ENCODE results near the gene MBD2. TPM values are rescaled to one million over a fixed set of nuclear protein-coding genes. Genes with fewer than 3 reads are reported as not detected.
A peak's percentile ranks its signal among the peaks of the same experiment; 100 is the strongest.

Gene MBD2
- total RNA-seq, 5 donors from 2014 or later (not counting 1 experiment from before 2014, with no cell fraction given), result 83.8 to 107 (median 97.5) TPM

DNA sequence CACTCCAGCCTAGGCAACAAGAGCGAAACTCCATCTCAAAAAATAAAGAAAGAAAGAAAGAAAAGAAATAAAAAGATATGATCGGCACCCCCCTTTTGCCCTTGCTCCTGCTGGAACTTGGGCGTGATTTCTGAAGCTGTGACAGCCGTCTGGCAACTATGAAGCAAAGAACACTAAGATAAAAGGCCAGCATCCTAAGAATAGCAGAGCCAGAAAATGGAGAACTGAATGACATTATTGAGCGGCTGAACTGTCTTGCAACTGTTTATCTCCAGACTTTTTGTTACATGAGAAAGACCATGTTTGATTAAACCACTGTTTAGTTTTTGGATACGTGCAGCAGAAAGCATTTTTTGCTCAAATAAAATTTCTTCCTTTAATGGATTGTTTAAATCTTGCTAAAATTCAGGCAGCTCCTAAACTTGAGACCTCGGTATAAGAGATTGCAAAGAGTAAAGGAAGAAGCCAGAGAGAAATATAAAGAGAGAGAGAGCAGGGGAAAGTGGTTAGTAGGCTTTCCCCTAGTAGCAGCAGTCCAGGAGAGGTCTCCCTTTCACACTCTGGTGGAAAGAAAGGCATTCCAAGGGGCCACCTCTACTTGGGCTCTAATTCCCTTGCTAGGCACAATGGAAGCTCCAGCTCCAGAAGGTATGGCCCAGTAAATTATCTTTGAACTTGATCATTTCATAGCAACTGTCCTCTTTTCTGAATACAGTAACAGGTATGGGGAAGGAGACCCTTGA, 8.2 kb upstream of the MBD2 start:
- CTCF ChIA-PET, result no interaction called here
- 96% methylated on average over 3 of the region's 7 CpGs for WGBS (ENCODE audit: insufficient coverage)
- Mint-ChIP-seq H3K36me3 (no peaks in the 10 kb centered on the region), H3K4me3 (no peak overlapping the region), H3K9me3 (no peaks in the 10 kb centered on the region), H3K27ac (no peak overlapping the region), H3K27me3 (peaks cover 0 to 6% of the 10 kb centered on the region in 2 donors), H3K4me1 (peaks cover 0 to 2% (median 0%) of the 10 kb centered on the region in 3 donors)
- Histone ChIP-seq H3K4me1 (ENCODE audit: control insufficient read depth in 1 of 2, extremely low read depth in 1 of 2, insufficient read depth in 2 of 2, low read length in 2 of 2) (no peaks in the 10 kb centered on the region), H3K9me3 (no peaks in the 10 kb centered on the region), H3K27ac (ENCODE audit: low read length) (no peak overlapping the region), H3K36me3 (ENCODE audit: control insufficient read depth in 2 of 2, extremely low read depth in 1 of 2, insufficient read depth in 1 of 2, low read length in 1 of 2) (no peaks in the 10 kb centered on the region), H3K27me3 (replicated peaks in 1 of 2; ENCODE audit: control insufficient read depth in 2 of 2, extremely low read depth in 1 of 2, insufficient read depth in 2 of 2, low read length in 1 of 2) (no peaks in the 10 kb centered on the region), H3K4me3 (ENCODE audit: control insufficient read depth in 1 of 2, extremely low read depth in 1 of 2, low read length in 1 of 2) (no peak overlapping the region)
- ATAC-seq (replicated peaks in 1 of 4), result no peak
- DNase-seq, result no peak
- POLR2A ChIA-PET, result no interaction called here

DNA sequence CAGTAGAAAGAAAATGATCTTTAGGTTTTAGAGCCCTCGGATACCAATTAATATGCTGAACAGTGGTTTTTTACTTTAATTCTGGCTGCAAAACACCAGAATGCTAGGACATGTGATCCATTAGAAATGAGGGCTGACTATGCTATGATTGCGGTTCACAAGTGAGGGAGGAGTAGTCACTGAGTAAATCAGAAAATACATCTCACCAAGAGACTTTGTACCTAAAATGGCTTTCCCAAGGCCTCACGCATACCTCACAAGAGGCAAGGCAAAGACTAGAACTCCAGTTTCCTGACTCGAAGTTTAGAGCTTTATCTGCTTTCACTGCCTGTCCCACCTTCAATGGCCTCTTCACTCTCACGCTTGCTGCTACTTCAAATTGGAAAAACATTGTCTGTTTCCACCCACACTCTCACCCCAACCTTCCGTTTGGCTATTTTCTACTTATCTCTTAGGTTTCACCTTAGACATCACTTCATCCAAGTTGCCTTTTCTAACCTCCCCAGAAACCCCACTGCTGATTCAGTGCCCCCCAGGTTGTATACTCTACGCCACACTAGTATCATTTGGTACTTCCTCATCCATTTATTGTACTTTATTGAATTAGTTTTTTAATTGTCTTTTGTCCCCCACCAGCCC, 5.1 kb upstream of the MBD2 start:
- Mint-ChIP-seq H3K36me3 (no peaks in the 10 kb centered on the region), H3K27me3 (no peaks in the 10 kb centered on the region), H3K4me1 (peaks cover 0 to 8% (median 4%) of the 10 kb centered on the region in 3 donors), H3K27ac (no peak overlapping the region), H3K4me3 (no peak overlapping the region), H3K9me3 (no peaks in the 10 kb centered on the region)
- ChIA-PET POLR2A (no interaction called here), CTCF (no interaction called here)
- Histone ChIP-seq H3K4me3 (ENCODE audit: control insufficient read depth in 1 of 2, extremely low read depth in 1 of 2, low read length in 1 of 2) (no peak overlapping the region), H3K36me3 (ENCODE audit: control insufficient read depth in 2 of 2, extremely low read depth in 1 of 2, insufficient read depth in 1 of 2, low read length in 1 of 2) (no peaks in the 10 kb centered on the region), H3K9me3 (no peaks in the 10 kb centered on the region), H3K4me1 (ENCODE audit: control insufficient read depth in 1 of 2, extremely low read depth in 1 of 2, insufficient read depth in 2 of 2, low read length in 2 of 2) (peaks cover 0 to 6% of the 10 kb centered on the region in 2 experiments), H3K27ac (ENCODE audit: low read length) (no peak overlapping the region), H3K27me3 (replicated peaks in 1 of 2; ENCODE audit: control insufficient read depth in 2 of 2, extremely low read depth in 1 of 2, insufficient read depth in 2 of 2, low read length in 1 of 2) (no peaks in the 10 kb centered on the region)
- ATAC-seq (replicated peaks in 1 of 4) (no peak), DNase-seq (no peak)
- WGBS (ENCODE audit: insufficient coverage), result 36% methylated on average over 4 of the region's 7 CpGs

DNA sequence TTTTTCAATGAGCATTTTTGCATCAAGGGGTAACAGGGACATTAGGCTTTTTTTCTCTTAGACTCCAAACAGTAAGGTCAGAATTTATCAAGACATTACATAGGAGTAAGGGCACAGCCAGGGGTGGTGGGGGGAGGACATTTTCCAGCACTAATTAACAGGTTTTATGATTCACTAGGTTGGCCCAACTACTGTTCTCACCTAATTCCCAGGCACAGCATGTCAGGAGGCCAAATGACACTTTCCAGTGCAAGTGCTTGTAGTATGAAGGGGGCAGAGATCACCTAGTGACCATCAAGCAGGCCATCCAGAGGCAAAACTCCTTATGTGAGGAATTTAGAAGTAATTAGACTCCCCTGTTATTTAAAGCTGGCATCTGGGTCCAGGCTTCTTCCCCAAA, 3.9 kb upstream of the MBD2 start:
- CTCF ChIA-PET, result no interaction called here
- Histone ChIP-seq H3K9me3 (no peaks in the 10 kb centered on the region), H3K4me1 (ENCODE audit: control insufficient read depth in 1 of 2, extremely low read depth in 1 of 2, insufficient read depth in 2 of 2, low read length in 2 of 2) (peaks cover 4 to 12% of the 10 kb centered on the region in 2 experiments), H3K36me3 (ENCODE audit: control insufficient read depth in 2 of 2, extremely low read depth in 1 of 2, insufficient read depth in 1 of 2, low read length in 1 of 2) (no peaks in the 10 kb centered on the region), H3K4me3 (ENCODE audit: control insufficient read depth in 1 of 2, extremely low read depth in 1 of 2, low read length in 1 of 2) (no peak overlapping the region), H3K27ac (ENCODE audit: low read length) (no peak overlapping the region), H3K27me3 (replicated peaks in 1 of 2; ENCODE audit: control insufficient read depth in 2 of 2, extremely low read depth in 1 of 2, insufficient read depth in 2 of 2, low read length in 1 of 2) (no peaks in the 10 kb centered on the region)
- H3K4me3 Mint-ChIP-seq, result no peak overlapping the region
- no peak for DNase-seq
- no peaks in the 10 kb centered on the region for H3K9me3 Mint-ChIP-seq
- no peak overlapping the region for H3K27ac Mint-ChIP-seq
- H3K4me1 Mint-ChIP-seq, result peaks cover 4 to 11% (median 8%) of the 10 kb centered on the region in 3 donors
- POLR2A ChIA-PET, result no interaction called here
- no peaks in the 10 kb centered on the region for H3K36me3 Mint-ChIP-seq
- ATAC-seq (replicated peaks in 1 of 4), result no peak
- no peaks in the 10 kb centered on the region for H3K27me3 Mint-ChIP-seq

DNA sequence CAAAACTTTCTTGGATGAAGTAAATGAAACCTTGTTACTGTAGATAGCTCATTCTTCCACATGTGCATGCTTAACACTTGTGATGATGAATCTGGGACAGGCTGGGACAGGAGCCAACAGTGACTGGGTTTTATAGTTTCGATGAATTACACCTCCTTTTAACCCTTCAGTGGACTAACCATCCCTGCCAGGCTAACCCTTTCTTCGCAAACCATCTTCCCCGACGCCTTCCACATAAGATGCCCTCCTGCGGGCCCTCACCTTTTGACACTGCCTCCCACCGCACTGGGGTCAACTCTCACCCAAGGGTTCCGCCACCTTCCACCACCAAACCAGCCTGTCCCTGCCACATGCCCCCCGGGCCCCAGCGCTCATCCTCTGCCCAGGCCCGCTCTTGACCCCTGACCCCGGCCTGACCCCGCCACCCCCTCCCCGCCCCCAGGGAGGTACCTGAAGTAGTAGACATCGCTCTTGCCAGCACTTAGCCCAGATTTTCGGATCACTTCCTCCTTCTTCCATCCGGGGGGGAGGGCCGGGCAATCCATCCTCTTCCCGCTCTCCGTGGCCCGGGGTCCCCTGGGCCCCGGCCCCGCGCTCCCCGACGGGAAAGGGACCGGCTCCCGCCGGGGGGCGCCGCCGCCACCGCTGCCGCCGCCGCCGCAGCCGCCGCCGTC, 764 bp downstream of the MBD2 start:
- no peaks in the 10 kb centered on the region for H3K36me3 ChIP-seq (ENCODE audit: control insufficient read depth in 2 of 2, extremely low read depth in 1 of 2, insufficient read depth in 1 of 2, low read length in 1 of 2)
- POLR2A ChIA-PET, result interaction anchor here (0.6 to 1.6 kb wide), 8 partner anchors 11 to 134 kb away, joined by 3 to 10 read pairs (median 4); partner anchors contain the start of genes C18orf54 (in 1 of the 2), POLI (in 1 of the 2) and STARD6 (in 1 of the 2)
- H3K4me1 Mint-ChIP-seq, result peaks cover 44 to 51% (median 46%) of the 10 kb centered on the region in 3 donors
- H3K27ac Mint-ChIP-seq, result peak overlapping the region; percentile 90 to 91
- H3K27me3 ChIP-seq (replicated peaks in 1 of 2; ENCODE audit: control insufficient read depth in 2 of 2, extremely low read depth in 1 of 2, insufficient read depth in 2 of 2, low read length in 1 of 2), result no peaks in the 10 kb centered on the region
- H3K4me3 ChIP-seq (ENCODE audit: control insufficient read depth in 1 of 2, extremely low read depth in 1 of 2, low read length in 1 of 2), result peak overlapping the region; percentile 54
- under 1% methylated on average over 37 of the region's 39 CpGs for WGBS (ENCODE audit: insufficient coverage)
- peaks cover 15 to 28% of the 10 kb centered on the region in 2 experiments for H3K4me1 ChIP-seq (ENCODE audit: control insufficient read depth in 1 of 2, extremely low read depth in 1 of 2, insufficient read depth in 2 of 2, low read length in 2 of 2)
- no peaks in the 10 kb centered on the region for H3K9me3 Mint-ChIP-seq
- no peaks in the 10 kb centered on the region for H3K9me3 ChIP-seq
- H3K27me3 Mint-ChIP-seq, result no peaks in the 10 kb centered on the region
- H3K27ac ChIP-seq (ENCODE audit: low read length), result peak overlapping the region; percentile 65
- peak overlapping the region; percentile 91 to 94 (median 92) for H3K4me3 Mint-ChIP-seq
- peaks cover 3% of the 10 kb centered on the region for H3K36me3 Mint-ChIP-seq
- ATAC-seq (replicated peaks in 1 of 4), result peak; percentile 4 to 19 (median 8)
- DNase-seq, result peak in 33 of 35 experiments; percentile 7 to 68 (median 31)
- CTCF ChIA-PET, result interaction anchor here (0.6 to 2.7 kb wide), 24 partner anchors 11 to 169 kb away, joined by 3 to 89 read pairs (median 4); partner anchors contain the start of genes C18orf54 (in 2 of the 2), POLI (in 2 of the 2) and STARD6 (in 2 of the 2)

DNA sequence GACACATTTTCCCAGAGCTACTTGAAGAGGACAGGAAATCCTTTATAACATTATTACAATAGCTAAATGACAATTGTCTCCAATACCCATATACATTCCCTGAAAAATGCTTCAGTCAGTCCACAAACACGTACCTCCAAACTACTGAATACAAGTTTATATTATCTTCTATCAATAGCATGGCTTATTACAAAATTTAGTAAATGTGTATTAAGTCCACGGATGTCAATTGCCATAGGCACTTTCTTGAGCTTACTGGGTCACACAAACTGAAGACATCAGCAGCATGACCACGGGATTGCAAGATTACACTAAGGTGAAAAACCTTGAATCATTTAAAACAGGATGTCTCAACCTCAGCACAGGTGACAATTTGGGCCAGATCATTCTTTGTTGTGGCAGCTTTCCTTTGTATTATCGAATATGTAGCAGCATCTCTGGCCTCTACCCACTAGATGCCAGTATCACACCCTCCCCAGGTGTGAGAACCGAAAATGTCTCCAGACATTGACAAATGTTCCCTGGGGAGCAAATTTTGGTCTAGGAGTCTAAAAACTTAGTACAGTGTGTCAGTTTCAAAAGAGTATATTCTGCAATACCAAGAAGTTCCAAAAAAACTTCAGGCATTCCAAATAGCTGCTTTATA, 1.4 kb downstream of the MBD2 start:
- Mint-ChIP-seq H3K4me1 (peaks cover 47 to 58% (median 53%) of the 10 kb centered on the region in 3 donors), H3K27ac (peak overlapping the region; percentile 90 to 91), H3K9me3 (no peaks in the 10 kb centered on the region), H3K36me3 (peaks cover 3% of the 10 kb centered on the region), H3K4me3 (peak overlapping the region; percentile 91 to 94 (median 92)), H3K27me3 (no peaks in the 10 kb centered on the region)
- H3K36me3 ChIP-seq (ENCODE audit: control insufficient read depth in 2 of 2, extremely low read depth in 1 of 2, insufficient read depth in 1 of 2, low read length in 1 of 2), result no peaks in the 10 kb centered on the region
- WGBS (ENCODE audit: insufficient coverage), result 0% methylated on average over 2 of the region's 5 CpGs
- CTCF ChIA-PET, result interaction anchor here (0.6 to 2.7 kb wide), 26 partner anchors 10 to 170 kb away, joined by 3 to 89 read pairs (median 4); partner anchors contain the start of genes C18orf54 (in 2 of the 2), POLI (in 2 of the 2) and STARD6 (in 2 of the 2)
- peak in 33 of 35 experiments; percentile 11 to 82 (median 45) for DNase-seq
- POLR2A ChIA-PET, result interaction anchor here (0.6 to 1.6 kb wide), 8 partner anchors 10 to 135 kb away, joined by 3 to 10 read pairs (median 4); partner anchors contain the start of genes C18orf54 (in 1 of the 2), POLI (in 1 of the 2) and STARD6 (in 1 of the 2)
- peaks cover 20 to 32% of the 10 kb centered on the region in 2 experiments for H3K4me1 ChIP-seq (ENCODE audit: control insufficient read depth in 1 of 2, extremely low read depth in 1 of 2, insufficient read depth in 2 of 2, low read length in 2 of 2)
- H3K9me3 ChIP-seq, result no peaks in the 10 kb centered on the region
- H3K27ac ChIP-seq (ENCODE audit: low read length), result peak overlapping the region; percentile 65
- peak overlapping the region; percentile 54 for H3K4me3 ChIP-seq (ENCODE audit: control insufficient read depth in 1 of 2, extremely low read depth in 1 of 2, low read length in 1 of 2)
- ATAC-seq (replicated peaks in 1 of 4), result peak; percentile 39 to 63 (median 42)
- H3K27me3 ChIP-seq (replicated peaks in 1 of 2; ENCODE audit: control insufficient read depth in 2 of 2, extremely low read depth in 1 of 2, insufficient read depth in 2 of 2, low read length in 1 of 2), result no peaks in the 10 kb centered on the region

Measured in T-cell (primary cell).